AG04449 (cell line): ENCODE measurements around the gene SUMO3.

ENCODE experiments used
- CTCF ChIA-PET: fragments of 350-600 bp; formaldehyde crosslinking; extraction: SDS; loops from one replicate; lab custom pipeline; 2021; ENCODE audit warnings: antibody characterized with exemption; lab: Yijun Ruan, JAX
- POLR2A ChIA-PET: fragments of 400-600, 350-600 bp; formaldehyde crosslinking; extraction: SDS; loops from one replicate; lab custom pipeline; 2020; ENCODE audit warnings: antibody characterized with exemption, inconsistent platforms; lab: Yijun Ruan, JAX
- DNase-seq: peaks from one replicate; pipeline ENCODE4 v3.0.0-alpha.2; 2010; ENCODE audit warnings: low read depth, low spot score
- H3K4me3 ChIP-seq: 2 replicates; pipeline ENCODE4 v1.5.1; 2011; ENCODE audit warnings: low read depth, mild to moderate bottlenecking, control low read depth, low read length
- CTCF ChIP-seq: IDR thresholded peaks from one replicate; pipeline ENCODE4 v1.5.1; 2011; ENCODE audit warnings: mild to moderate bottlenecking, moderate library complexity, low read length, control low read depth, inconsistent platforms; ENCODE audit not compliant: insufficient read depth; ENCODE audit errors: missing control alignments

Gene SUMO3

GRCh38 chr21:44838039-44838895, 20.4 kb upstream of the SUMO3 start:
- TF ChIP-seq CTCF: no peak
- ChIA-PET POLR2A (no interaction called here), CTCF (no interaction called here)
- DNase-seq: no peak
- no peak overlapping the region for H3K4me3 ChIP-seq

- no peak for TF ChIP-seq CTCF
- DNase-seq: no peak
- no peak overlapping the region for H3K4me3 ChIP-seq
- ChIA-PET POLR2A (no interaction called here), CTCF (no interaction called here)
Measured at GRCh38 chr21:44837537-44837936, 19.7 kb upstream of the SUMO3 start.

GRCh38 chr21:44836666-44837471, 19.0 kb upstream of the SUMO3 start:
- ChIA-PET POLR2A (no interaction called here), CTCF (no interaction called here)
- no peak for DNase-seq
- no peak for TF ChIP-seq CTCF
- no peak overlapping the region for H3K4me3 ChIP-seq

- ChIA-PET CTCF (no interaction called here), POLR2A (no interaction called here)
- TF ChIP-seq CTCF: no peak
- DNase-seq: no peak
- H3K4me3 ChIP-seq: no peak overlapping the region
Measured at GRCh38 chr21:44836349-44836665, 18.4 kb upstream of the SUMO3 start.

GRCh38 chr21:44835647-44835973, 17.7 kb upstream of the SUMO3 start:
- no peak for TF ChIP-seq CTCF
- CTCF ChIA-PET: no interaction called here
- POLR2A ChIA-PET: no interaction called here

GRCh38 chr21:44834951-44835646, 17.2 kb upstream of the SUMO3 start:
- no peak overlapping the region for H3K4me3 ChIP-seq
- ChIA-PET CTCF (no interaction called here), POLR2A (no interaction called here)
- DNase-seq: no peak
- TF ChIP-seq CTCF: no peak

More at GRCh38 chr21:44835647-44835973, 17.7 kb upstream of the SUMO3 start:
- no peak overlapping the region for H3K4me3 ChIP-seq
- no peak for DNase-seq
